Prostate gland (tissue), 2 donors: ENCODE measurements around the gene TFF1.

Experiments used
- CTCF ChIP-seq, 4 experiments: fragments of 200-600 bp in 2 of 4; fragments of 450-650 bp in 2 of 4; sonication (generic) in 2 of 4; IDR thresholded peaks; 1 replicate in 3 of 4; 2 replicates in 1 of 4; pipeline ENCODE4 v1.5.1; 2016 to 2019; ENCODE audit warnings: antibody characterized with exemption in 4 of 4, mild to moderate bottlenecking in 2 of 4, moderate library complexity in 2 of 4
- POLR2A ChIP-seq: fragments of 450-650 bp; IDR thresholded peaks from one replicate; pipeline ENCODE4 v1.6.1; 2016; ENCODE audit warnings: antibody characterized with exemption, mild to moderate bottlenecking
- POLR2AphosphoS5 ChIP-seq: sonication (generic); formaldehyde crosslinking; IDR thresholded peaks from one replicate; pipeline ENCODE4 v1.6.1; 2017; ENCODE audit warnings: antibody characterized with exemption

GRCh38 chr21:42391297-42391696 lies 25.0 kb upstream of the TFF1 start:
- TF ChIP-seq CTCF (IDR thresholded peaks at IDR 0.05) (no peak), POLR2A (no peak), POLR2AphosphoS5 (no peak)
